Panc1 (cell line): Measurements from ENCODE around the gene EFNB1.

ENCODE experiments used
- CTCF ChIP-seq: fragments of 450-650 bp; IDR thresholded peaks from 2 replicates; pipeline ENCODE4 v1.5.1; 2017; ENCODE audit warnings: mild to moderate bottlenecking
- POLR2AphosphoS5 ChIP-seq: IDR thresholded peaks from 2 replicates; pipeline ENCODE4 v1.6.1; 2012; ENCODE audit warnings: mild to moderate bottlenecking, low read depth, low read length, moderate library complexity
- SIN3A ChIP-seq: IDR thresholded peaks from 2 replicates; pipeline ENCODE4 v1.6.1; 2012; ENCODE audit warnings: low read depth, mild to moderate bottlenecking, low read length, moderate library complexity, borderline replicate concordance; ENCODE audit not compliant: insufficient read depth

- TF ChIP-seq CTCF (no peak), POLR2AphosphoS5 (no peak), SIN3A (no peak)
These were observed 52.2 kb downstream of the EFNB1 start for GRCh38 chrX:68880846-68881552.
